CD4-positive, alpha-beta T cell (primary cell): ENCODE results near the gene CDH13. TPM values are rescaled to one million over a fixed set of nuclear protein-coding genes. Genes with fewer than 3 reads are reported as not detected.
A peak's percentile ranks its signal among the peaks of the same experiment; 100 is the strongest.

Experiments
- ATAC-seq: fragments of 200-7000 bp; cut with Tn5 transposase; one replicate; pipeline ENCODE4 v1.10.0; 2022; ENCODE audit warnings: mild to moderate bottlenecking; ENCODE audit not compliant: poor library complexity
- CTCF ChIA-PET: fragments of 350-600 bp; sonication (Branson Sonifier 250); formaldehyde crosslinking; loops from one replicate; lab custom pipeline; 2021; ENCODE audit warnings: antibody characterized with exemption, inconsistent platforms; lab: Charles Lee
- POLR2A ChIA-PET: fragments of 350-600 bp; sonication (Branson Sonifier 250); formaldehyde crosslinking; loops from one replicate; lab custom pipeline; 2021; ENCODE audit warnings: antibody characterized with exemption, inconsistent platforms; lab: Charles Lee
- DNase-seq, 14 experiments: peaks; one replicate each; pipeline ENCODE4 v3.0.0-alpha.2; 2013 to 2020; ENCODE audit warnings: mixed read lengths in 2 of 14
- H3K27ac ChIP-seq, 2 donors: one replicate each; pipeline versions ENCODE4 v1.5.1 to v1.7.0; 2013; ENCODE audit warnings: low read length in 2 of 2, low read depth in 1 of 2, mild to moderate bottlenecking in 1 of 2
- H3K27me3 ChIP-seq, 2 experiments: 1 replicate in 1 of 2; 2 replicates in 1 of 2; pipeline versions ENCODE4 v1.6.1 to v1.7.0; 2013; ENCODE audit warnings: low read length in 2 of 2, control low read depth in 1 of 2, mild to moderate bottlenecking in 1 of 2, moderate library complexity in 1 of 2; ENCODE audit not compliant: insufficient read depth in 2 of 2, control insufficient read depth in 1 of 2
- H3K36me3 ChIP-seq: one replicate; pipeline ENCODE4 v1.6.1; 2013; ENCODE audit warnings: low read length, control low read depth; ENCODE audit not compliant: insufficient read depth
- H3K4me1 ChIP-seq: one replicate; pipeline ENCODE4 v1.6.1; 2013; ENCODE audit warnings: low read length, control low read depth; ENCODE audit not compliant: insufficient read depth
- H3K4me3 ChIP-seq: one replicate; pipeline ENCODE4 v1.5.1; 2013; ENCODE audit warnings: mild to moderate bottlenecking, low read length, moderate library complexity
- H3K9me3 ChIP-seq, 2 experiments: 1 replicate in 1 of 2; 2 replicates in 1 of 2; pipeline versions ENCODE4 v1.6.1 to v1.7.0; 2013; ENCODE audit warnings: low read length in 2 of 2, mild to moderate bottlenecking in 2 of 2, control low read depth in 1 of 2, moderate library complexity in 1 of 2; ENCODE audit not compliant: control insufficient read depth in 1 of 2, insufficient read depth in 1 of 2
- H3K27ac Mint-ChIP-seq: one replicate; pipeline ENCODE4 v1.8.0; 2020; ENCODE audit warnings: mixed read lengths
- H3K27me3 Mint-ChIP-seq: one replicate; pipeline ENCODE4 v1.8.0; 2021; ENCODE audit warnings: mixed read lengths
- H3K36me3 Mint-ChIP-seq: one replicate; pipeline ENCODE4 v1.8.0; 2021; ENCODE audit warnings: low read depth, mixed read lengths
- H3K4me1 Mint-ChIP-seq: one replicate; pipeline ENCODE4 v1.8.0; 2021; ENCODE audit warnings: low read depth, mixed read lengths
- H3K4me3 Mint-ChIP-seq: one replicate; pipeline ENCODE4 v1.8.0; 2020; ENCODE audit warnings: mild to moderate bottlenecking, mixed read lengths
- H3K9me3 Mint-ChIP-seq: one replicate; pipeline ENCODE4 v1.8.0; 2020; ENCODE audit warnings: mixed read lengths
- CTCF ChIP-seq: fragments of 200-600 bp; IDR thresholded peaks from one replicate; pipeline ENCODE4 v1.8.0; 2022; ENCODE audit warnings: antibody characterized with exemption, mild to moderate bottlenecking
- intact Hi-C, 2 experiments: fragments of 100-400 bp; cut with DNase I in 1 of 2; cut with micrococcal nuclease in 1 of 2; formaldehyde crosslinking; loops; one replicate each; pipeline versions ENCODE4 v1.15.1 to v1.9.0; 2023 to 2025; cut with DNase I, micrococcal nuclease
- total RNA-seq, 174 experiments: library from RNA in 2 of 174; stranded (reverse) in 2 of 174; gene quantifications; one replicate each; pipeline ENCODE4 v1.2.3 and lab custom pipeline; 2021 to 2026

Gene CDH13
- total RNA-seq, 2 experiments from 2014 or later, result not detected

GRCh38 chr16:83807710-83808572 is 1181.2 kb downstream of the CDH13 start, which contains the start of gene HSBP1:
Gene HSBP1 (plus strand): TSS chr16:83807978. CDS start chr16:83808077, 99 bp downstream.
- Histone ChIP-seq H3K36me3 (peaks cover 28% of the 10 kb centered on the region), H3K4me3 (peak within 1 kb of the TSS; percentile 86), H3K4me1 (peaks cover 28% of the 10 kb centered on the region), H3K27me3 (no peaks in the 10 kb centered on the region), H3K27ac (peak within 1 kb of the TSS; percentile 46 to 74), H3K9me3 (peaks cover 0 to 4% of the 10 kb centered on the region in 2 experiments)
- Mint-ChIP-seq H3K4me3 (peak within 1 kb of the TSS; percentile 100), H3K27ac (peak within 1 kb of the TSS; percentile 93), H3K4me1 (peaks cover 43% of the 10 kb centered on the region), H3K27me3 (no peaks in the 10 kb centered on the region), H3K36me3 (peaks cover 49% of the 10 kb centered on the region), H3K9me3 (no peaks in the 10 kb centered on the region)
- no peak for TF ChIP-seq CTCF
- intact Hi-C loops, result loop anchor here (2.0 to 10.0 kb wide), 5 partner anchors 89 to 1643 kb away; partner anchors contain the start of genes MLYCD (in 2 of the 2) and TAF1C (in 1 of the 2)
- POLR2A ChIA-PET, result interaction anchor here (1.1 to 2.4 kb wide), 2 partner anchors 92 to 379 kb away, joined by 3 to 6 read pairs; partner anchors contain the start of gene TAF1C
- ATAC-seq (peak; percentile 99), DNase-seq (peak; percentile 89 to 96 (median 91))
- CTCF ChIA-PET, result interaction anchor here (1.2 kb wide), 1 partner anchor 379 kb away, joined by 4 read pairs; the partner anchor contains the start of gene TAF1C

GRCh38 chr16:83808573-83809014 is 1181.8 kb downstream of the CDH13 start:
- Mint-ChIP-seq H3K4me3 (peak overlapping the region; percentile 98), H3K9me3 (no peaks in the 10 kb centered on the region), H3K36me3 (peaks cover 54% of the 10 kb centered on the region), H3K27me3 (no peaks in the 10 kb centered on the region), H3K27ac (peak overlapping the region; percentile 93), H3K4me1 (peaks cover 43% of the 10 kb centered on the region)
- intact Hi-C loops, result loop anchor here (5.0 to 10.0 kb wide), 3 partner anchors 89 to 1644 kb away; partner anchors contain the start of genes MLYCD (in 1 of the 2) and TAF1C (in 1 of the 2)
- no peak for DNase-seq
- ATAC-seq, result no peak
- ChIA-PET CTCF (interaction anchor here (1.2 kb wide), 1 partner anchor 378 kb away, joined by 4 read pairs; the partner anchor contains the start of gene TAF1C), POLR2A (interaction anchor here (2.4 kb wide), 1 partner anchor 378 kb away, joined by 6 read pairs; the partner anchor contains the start of gene TAF1C)
- no peak for TF ChIP-seq CTCF
- peaks cover 28% of the 10 kb centered on the region for H3K36me3 ChIP-seq
- peaks cover 28% of the 10 kb centered on the region for H3K4me1 ChIP-seq
- H3K27ac ChIP-seq, result peak overlapping the region; percentile 46 to 74
- H3K9me3 ChIP-seq, result peaks cover 0 to 4% of the 10 kb centered on the region in 2 experiments
- H3K27me3 ChIP-seq, result no peaks in the 10 kb centered on the region
- peak overlapping the region; percentile 86 for H3K4me3 ChIP-seq

- Histone ChIP-seq H3K4me3 (peak overlapping the region; percentile 86), H3K9me3 (peaks cover 0 to 4% of the 10 kb centered on the region in 2 experiments), H3K27me3 (no peaks in the 10 kb centered on the region), H3K27ac (no peak overlapping the region), H3K36me3 (peaks cover 28% of the 10 kb centered on the region), H3K4me1 (peaks cover 28% of the 10 kb centered on the region)
- H3K9me3 Mint-ChIP-seq, result no peaks in the 10 kb centered on the region
- POLR2A ChIA-PET, result interaction anchor here (2.4 kb wide), 1 partner anchor 378 kb away, joined by 6 read pairs; the partner anchor contains the start of gene TAF1C
- DNase-seq, result no peak
- H3K4me3 Mint-ChIP-seq, result peak overlapping the region; percentile 98
- CTCF ChIA-PET, result no interaction called here
- peaks cover 43% of the 10 kb centered on the region for H3K4me1 Mint-ChIP-seq
- H3K27me3 Mint-ChIP-seq, result no peaks in the 10 kb centered on the region
- H3K27ac Mint-ChIP-seq, result peak overlapping the region; percentile 93
- H3K36me3 Mint-ChIP-seq, result peaks cover 54% of the 10 kb centered on the region
- intact Hi-C loops, result loop anchor here (5.0 to 10.0 kb wide), 3 partner anchors 88 to 1644 kb away; partner anchors contain the start of genes MLYCD (in 1 of the 2) and TAF1C (in 1 of the 2)
- no peak for ATAC-seq
- TF ChIP-seq CTCF, result no peak
Observed at GRCh38 chr16:83809092-83809491, 1182.3 kb downstream of the CDH13 start.
